ENCODE data around the gene BPIFA3.

The BPIFA3 gene

DNA sequence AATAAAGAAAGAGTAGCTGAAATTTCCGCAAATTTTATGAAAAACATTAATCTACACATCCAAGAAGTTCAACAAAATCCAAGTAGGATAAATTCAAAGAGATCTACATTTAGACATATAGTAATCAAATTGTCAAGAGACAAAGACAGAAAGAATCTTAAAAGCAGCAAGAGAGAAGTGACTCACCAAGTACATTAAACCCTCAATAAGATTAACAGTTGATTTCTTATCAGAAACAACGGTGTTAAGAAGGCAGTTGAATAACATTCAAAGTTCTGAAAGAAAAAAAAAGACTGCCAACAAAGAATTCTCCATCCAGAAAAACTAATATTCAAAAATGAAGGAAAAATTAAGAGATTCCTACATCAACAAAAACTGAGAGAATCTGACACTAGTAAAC is 37.9 kb downstream of the BPIFA3 start:
- H3K9me3 ChIP-seq, result no peaks in the 10 kb centered on the region
- H3K9ac ChIP-seq, result no peak overlapping the region
- no peak overlapping the region for H3K27ac ChIP-seq
- H3K36me3 ChIP-seq, result no peaks in the 10 kb centered on the region
- TF ChIP-seq Cebpa-rat (IDR thresholded peaks at IDR 0.05), result no peak
- H3K27me3 ChIP-seq, result no peaks in the 10 kb centered on the region
- no peak overlapping the region for H3K4me2 ChIP-seq
- no peaks in the 10 kb centered on the region for H4K20me1 ChIP-seq
- H3K4me3 ChIP-seq, result no peak overlapping the region
- H3K4me1 ChIP-seq, result peaks cover 13% of the 10 kb centered on the region

- Histone ChIP-seq H3K36me3 (no peaks in the 10 kb centered on the region), H3K9me3 (no peaks in the 10 kb centered on the region), H3K4me1 (peaks cover 6% of the 10 kb centered on the region), H3K4me2 (no peak overlapping the region), H3K4me3 (no peak overlapping the region), H3K27ac (no peak overlapping the region), H3K27me3 (no peaks in the 10 kb centered on the region), H4K20me1 (no peaks in the 10 kb centered on the region), H3K9ac (no peak overlapping the region)
- TF ChIP-seq Cebpa-rat (IDR thresholded peaks at IDR 0.05), result no peak
Measured at GRCh38 chr20:33257237-33257636, 40.1 kb downstream of the BPIFA3 start.

DNA sequence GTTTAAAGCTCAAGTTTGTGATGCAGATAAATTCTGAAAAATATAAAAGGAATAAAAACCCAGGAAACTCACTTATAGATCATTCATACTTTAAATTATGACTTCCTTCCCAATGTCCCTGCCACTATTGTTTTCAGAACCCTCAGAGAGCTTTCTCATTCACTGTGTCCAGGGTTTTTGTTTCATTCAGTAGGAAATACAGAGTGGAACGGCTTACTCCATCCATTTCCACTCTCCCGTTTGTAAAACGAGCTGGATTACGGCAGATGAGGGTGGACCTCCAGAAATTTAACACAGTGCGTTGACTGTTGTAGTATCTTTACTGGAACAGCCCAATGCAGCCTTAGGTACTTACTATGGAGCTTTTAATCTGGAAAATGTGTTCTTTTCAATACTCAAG is 42.2 kb downstream of the BPIFA3 start:
- H3K27ac ChIP-seq, result no peak overlapping the region
- TF ChIP-seq Cebpa-rat (IDR thresholded peaks at IDR 0.05), result no peak
- H3K9ac ChIP-seq, result no peak overlapping the region
- no peak overlapping the region for H3K4me2 ChIP-seq
- H3K27me3 ChIP-seq, result no peaks in the 10 kb centered on the region
- H3K9me3 ChIP-seq, result no peaks in the 10 kb centered on the region
- no peak overlapping the region for H3K4me3 ChIP-seq
- H4K20me1 ChIP-seq, result no peaks in the 10 kb centered on the region
- H3K36me3 ChIP-seq, result no peaks in the 10 kb centered on the region
- H3K4me1 ChIP-seq, result peaks cover 13% of the 10 kb centered on the region

GRCh38 chr20:33261465-33261864 is 44.3 kb downstream of the BPIFA3 start:
- Histone ChIP-seq H4K20me1 (no peaks in the 10 kb centered on the region), H3K4me2 (no peak overlapping the region), H3K36me3 (no peaks in the 10 kb centered on the region), H3K27ac (no peak overlapping the region), H3K4me1 (peaks cover 13% of the 10 kb centered on the region), H3K9me3 (peaks cover 16% of the 10 kb centered on the region), H3K4me3 (no peak overlapping the region), H3K9ac (no peak overlapping the region), H3K27me3 (no peaks in the 10 kb centered on the region)
- TF ChIP-seq Cebpa-rat (IDR thresholded peaks at IDR 0.05), result no peak

GRCh38 chr20:33262658-33263065 is 45.5 kb downstream of the BPIFA3 start:
- Histone ChIP-seq H3K27me3 (no peaks in the 10 kb centered on the region), H3K4me3 (no peak overlapping the region), H3K4me1 (peaks cover 21% of the 10 kb centered on the region), H3K9me3 (peaks cover 16% of the 10 kb centered on the region), H4K20me1 (no peaks in the 10 kb centered on the region), H3K9ac (no peak overlapping the region), H3K27ac (no peak overlapping the region), H3K36me3 (no peaks in the 10 kb centered on the region), H3K4me2 (peak overlapping the region; percentile 27; the same call in 1 of the 2 replicates)
- no peak for TF ChIP-seq Cebpa-rat (IDR thresholded peaks at IDR 0.05)

DNA sequence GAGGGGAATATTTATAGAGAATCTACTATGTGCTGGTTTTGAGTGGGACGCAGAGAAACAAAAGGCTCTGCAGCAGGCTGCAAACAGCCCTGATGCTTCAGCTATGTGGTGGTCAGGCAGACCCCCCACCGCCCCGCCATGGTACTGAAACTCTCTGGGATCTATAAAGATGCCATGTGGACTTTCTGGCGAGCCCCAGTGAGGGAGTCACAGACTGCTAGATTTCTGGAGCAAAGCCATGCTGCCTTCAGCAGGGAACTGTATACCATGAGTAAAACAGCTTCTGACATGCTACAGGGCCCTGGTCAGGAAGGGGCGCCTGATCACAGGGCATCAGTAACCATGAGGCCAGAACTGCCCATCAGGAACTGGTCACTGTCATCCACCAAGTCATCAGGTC is 46.6 kb downstream of the BPIFA3 start:
- H4K20me1 ChIP-seq, result no peaks in the 10 kb centered on the region
- H3K9me3 ChIP-seq, result peaks cover 16% of the 10 kb centered on the region
- peaks cover 31% of the 10 kb centered on the region for H3K4me1 ChIP-seq
- no peak overlapping the region for H3K4me2 ChIP-seq
- no peaks in the 10 kb centered on the region for H3K36me3 ChIP-seq
- no peak for TF ChIP-seq Cebpa-rat (IDR thresholded peaks at IDR 0.05)
- H3K9ac ChIP-seq, result no peak overlapping the region
- H3K27ac ChIP-seq, result no peak overlapping the region
- no peak overlapping the region for H3K4me3 ChIP-seq
- H3K27me3 ChIP-seq, result no peaks in the 10 kb centered on the region

GRCh38 chr20:33267701-33268100 is 50.5 kb downstream of the BPIFA3 start:
- H3K4me3 ChIP-seq, result no peak overlapping the region
- H3K4me1 ChIP-seq, result peaks cover 20% of the 10 kb centered on the region
- H3K4me2 ChIP-seq, result peak overlapping the region; percentile 68
- H3K27me3 ChIP-seq, result no peaks in the 10 kb centered on the region
- H3K9me3 ChIP-seq, result peaks cover 16% of the 10 kb centered on the region
- no peak for TF ChIP-seq Cebpa-rat (IDR thresholded peaks at IDR 0.05)
- no peaks in the 10 kb centered on the region for H3K36me3 ChIP-seq
- H3K27ac ChIP-seq, result no peak overlapping the region
- no peaks in the 10 kb centered on the region for H4K20me1 ChIP-seq
- H3K9ac ChIP-seq, result no peak overlapping the region

DNA sequence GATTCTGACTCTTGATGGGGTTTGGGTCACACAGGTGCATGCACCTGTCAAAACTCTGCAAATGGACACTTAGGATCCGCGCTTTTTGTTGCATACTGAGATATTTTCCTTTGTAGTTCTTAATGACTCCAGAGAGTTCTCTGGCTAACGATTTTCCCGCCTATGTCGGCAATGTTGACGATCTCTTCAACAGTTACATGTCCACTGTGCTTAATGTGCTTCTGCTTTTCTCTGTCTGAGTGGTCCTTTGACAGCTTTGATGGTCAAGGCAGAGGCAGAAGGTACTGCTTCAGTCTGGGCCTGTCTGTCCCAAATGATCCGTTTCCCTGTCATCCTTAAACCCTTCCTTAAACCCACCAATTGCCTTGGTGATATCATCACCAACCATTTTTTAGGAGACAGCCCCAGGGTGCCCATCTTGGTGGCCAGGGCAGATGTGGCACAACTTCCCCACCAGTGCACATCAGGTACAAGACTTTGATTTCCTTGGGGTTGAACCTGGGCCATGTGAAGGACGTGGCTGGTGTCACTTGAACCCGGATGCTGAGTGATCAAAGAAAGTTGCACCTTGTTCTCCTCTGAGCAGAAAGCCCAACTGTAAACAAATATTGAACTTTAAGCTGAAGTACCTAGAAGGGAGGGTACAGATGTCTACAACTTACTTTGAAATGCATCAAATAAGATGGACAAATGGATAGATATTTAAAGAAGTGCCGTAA is 55.2 kb downstream of the BPIFA3 start:
- Histone ChIP-seq H3K4me3 (no peak overlapping the region), H3K27me3 (no peaks in the 10 kb centered on the region), H3K4me2 (no peak overlapping the region), H3K9ac (no peak overlapping the region), H3K27ac (no peak overlapping the region), H3K9me3 (no peaks in the 10 kb centered on the region), H3K4me1 (peaks cover 27% of the 10 kb centered on the region), H4K20me1 (no peaks in the 10 kb centered on the region), H3K36me3 (no peaks in the 10 kb centered on the region)
- TF ChIP-seq Cebpa-rat (IDR thresholded peaks at IDR 0.05), result no peak

DNA sequence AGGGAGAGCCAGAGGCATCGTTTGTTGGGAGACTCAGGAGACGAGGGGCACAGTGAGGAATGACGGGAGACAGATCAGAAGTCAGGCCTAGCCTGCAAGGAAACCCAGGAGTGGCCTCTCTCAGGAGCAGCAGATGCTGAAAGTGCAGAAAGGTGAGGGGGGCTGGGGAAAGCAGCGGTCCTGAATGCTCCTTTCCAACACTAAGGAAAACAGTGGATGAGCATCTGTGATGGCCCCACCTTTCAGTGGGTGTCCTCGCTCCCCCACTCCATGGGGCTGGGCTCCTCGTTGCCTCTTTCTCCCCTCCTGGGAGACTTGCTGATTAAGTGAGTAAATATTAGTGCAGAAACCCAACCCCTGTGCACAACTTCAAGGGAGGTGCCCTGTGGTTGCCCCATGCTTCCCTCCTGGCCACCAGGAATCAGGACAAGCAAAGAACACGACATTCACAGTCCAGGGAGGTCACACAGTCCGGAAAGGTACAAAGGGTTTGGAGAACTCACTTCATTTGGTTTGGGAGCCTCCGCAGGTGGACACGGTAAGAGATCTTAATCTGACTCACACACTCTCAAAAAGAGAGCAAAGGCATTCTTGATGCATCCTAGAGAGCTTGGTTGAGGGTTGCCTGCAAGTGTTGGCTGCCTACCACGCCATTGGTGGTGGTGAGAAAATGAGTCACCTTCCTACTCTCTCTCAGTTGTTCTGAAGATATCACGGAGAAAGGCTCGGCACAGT is 56.1 kb downstream of the BPIFA3 start:
- Histone ChIP-seq H3K4me2 (no peak overlapping the region), H3K4me1 (peaks cover 24% of the 10 kb centered on the region), H3K27ac (no peak overlapping the region), H3K9ac (no peak overlapping the region), H3K9me3 (no peaks in the 10 kb centered on the region), H3K27me3 (no peaks in the 10 kb centered on the region), H4K20me1 (no peaks in the 10 kb centered on the region), H3K4me3 (no peak overlapping the region), H3K36me3 (no peaks in the 10 kb centered on the region)
- no peak for TF ChIP-seq Cebpa-rat (IDR thresholded peaks at IDR 0.05)

DNA sequence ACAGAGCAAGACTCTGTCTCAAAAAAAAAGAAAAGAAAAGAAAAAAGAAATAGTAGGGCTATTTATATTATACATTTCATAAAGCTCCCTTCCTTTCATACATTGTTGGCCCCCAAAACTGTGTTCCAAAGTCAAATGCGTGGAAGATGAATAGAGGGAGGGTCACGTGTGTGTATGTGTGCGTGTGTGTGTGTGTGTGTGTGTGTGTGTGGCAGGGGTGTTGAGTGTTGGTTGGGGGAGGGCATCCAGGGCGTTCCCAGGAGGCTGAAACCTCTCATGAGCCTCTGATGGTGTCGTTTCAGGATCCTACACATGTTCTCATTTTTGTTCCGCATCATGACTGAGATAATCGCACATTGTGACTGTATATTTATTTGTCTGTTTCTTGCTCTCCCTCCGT is 58.1 kb downstream of the BPIFA3 start:
- H3K4me1 ChIP-seq, result peaks cover 39% of the 10 kb centered on the region
- H3K9ac ChIP-seq, result no peak overlapping the region
- no peak overlapping the region for H3K4me3 ChIP-seq
- H3K27ac ChIP-seq, result no peak overlapping the region
- H3K9me3 ChIP-seq, result no peaks in the 10 kb centered on the region
- H4K20me1 ChIP-seq, result no peaks in the 10 kb centered on the region
- H3K4me2 ChIP-seq, result peak overlapping the region; percentile 40
- no peak for TF ChIP-seq Cebpa-rat (IDR thresholded peaks at IDR 0.05)
- no peaks in the 10 kb centered on the region for H3K36me3 ChIP-seq
- no peaks in the 10 kb centered on the region for H3K27me3 ChIP-seq
